Subcutaneous abdominal adipose tissue (tissue), 5 donors: ENCODE measurements around the gene VPS37C.
A peak's percentile ranks its signal among the peaks of the same experiment; 100 is the strongest.

ENCODE experiments used
- H3K27ac ChIP-seq: one replicate; pipeline ENCODE4 v1.7.0; 2013; ENCODE audit warnings: low read depth, mild to moderate bottlenecking, inconsistent platforms, low read length, moderate library complexity
- H3K27me3 ChIP-seq, 5 donors: one replicate each; pipeline ENCODE4 v1.7.0; 2013; ENCODE audit warnings: low read length in 5 of 5, inconsistent platforms in 1 of 5; ENCODE audit not compliant: control insufficient read depth in 5 of 5, insufficient read depth in 4 of 5
- H3K36me3 ChIP-seq, 5 donors: one replicate each; pipeline ENCODE4 v1.7.0; 2013; ENCODE audit warnings: low read length in 5 of 5; ENCODE audit not compliant: control insufficient read depth in 5 of 5, insufficient read depth in 5 of 5
- H3K4me1 ChIP-seq, 5 donors: one replicate each; pipeline ENCODE4 v1.7.0; 2013; ENCODE audit warnings: low read length in 5 of 5, mild to moderate bottlenecking in 3 of 5, moderate library complexity in 1 of 5; ENCODE audit not compliant: control insufficient read depth in 5 of 5, insufficient read depth in 5 of 5
- H3K4me3 ChIP-seq, 5 donors: one replicate each; pipeline ENCODE4 v1.7.0; 2013; ENCODE audit warnings: low read length in 5 of 5, low read depth in 1 of 5
- H3K9ac ChIP-seq, 5 donors: one replicate each; pipeline ENCODE4 v1.7.0; 2013; ENCODE audit warnings: low read length in 5 of 5, mild to moderate bottlenecking in 4 of 5, moderate library complexity in 3 of 5
- H3K9me3 ChIP-seq, 5 donors: one replicate each; pipeline ENCODE4 v1.7.0; 2013; ENCODE audit warnings: low read length in 5 of 5; ENCODE audit not compliant: control insufficient read depth in 5 of 5
- donor health status: healthy.
- donor health status: healthy.
- donor health status: healthy.
- donor health status: healthy.
- donor health status: healthy.

VPS37C gene

DNA sequence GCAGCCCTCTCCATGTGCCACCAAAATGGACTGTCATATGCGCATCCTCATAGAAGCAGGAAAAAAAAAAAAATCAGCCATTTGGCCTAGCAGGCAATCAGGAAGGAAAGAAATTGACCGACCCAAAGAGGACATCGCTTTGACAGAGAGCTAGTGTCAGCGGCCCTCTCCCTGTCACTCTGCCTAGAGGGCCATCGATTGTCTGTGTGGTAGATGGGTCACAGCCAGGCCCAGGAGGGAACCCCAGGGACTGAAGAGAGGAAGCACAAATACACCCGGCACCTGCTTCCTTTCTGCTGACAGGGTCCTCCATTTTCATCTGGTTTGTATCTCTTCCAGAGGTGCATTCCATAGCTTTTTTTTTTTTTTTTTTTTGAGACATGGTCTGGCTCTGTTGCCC, 21.8 kb downstream of the VPS37C start:
- Histone ChIP-seq H3K4me3 (no peak overlapping the region), H3K9ac (no peak overlapping the region), H3K36me3 (peaks cover 0 to 28% (median 19%) of the 10 kb centered on the region in 5 donors), H3K9me3 (no peaks in the 10 kb centered on the region), H3K27me3 (no peaks in the 10 kb centered on the region), H3K27ac (no peak overlapping the region), H3K4me1 (peaks cover 2 to 27% (median 24%) of the 10 kb centered on the region in 5 donors)

GRCh38 chr11:61138935-61139334, 22.3 kb downstream of the VPS37C start:
- no peak overlapping the region for H3K4me3 ChIP-seq
- no peak overlapping the region for H3K27ac ChIP-seq
- H3K4me1 ChIP-seq: peaks cover 2 to 27% (median 24%) of the 10 kb centered on the region in 5 donors
- H3K9me3 ChIP-seq: no peaks in the 10 kb centered on the region
- H3K36me3 ChIP-seq: peaks cover 0 to 33% (median 23%) of the 10 kb centered on the region in 5 donors
- H3K27me3 ChIP-seq: no peaks in the 10 kb centered on the region
- H3K9ac ChIP-seq: peak overlapping the region in 1 of 5 donors; percentile 44

DNA sequence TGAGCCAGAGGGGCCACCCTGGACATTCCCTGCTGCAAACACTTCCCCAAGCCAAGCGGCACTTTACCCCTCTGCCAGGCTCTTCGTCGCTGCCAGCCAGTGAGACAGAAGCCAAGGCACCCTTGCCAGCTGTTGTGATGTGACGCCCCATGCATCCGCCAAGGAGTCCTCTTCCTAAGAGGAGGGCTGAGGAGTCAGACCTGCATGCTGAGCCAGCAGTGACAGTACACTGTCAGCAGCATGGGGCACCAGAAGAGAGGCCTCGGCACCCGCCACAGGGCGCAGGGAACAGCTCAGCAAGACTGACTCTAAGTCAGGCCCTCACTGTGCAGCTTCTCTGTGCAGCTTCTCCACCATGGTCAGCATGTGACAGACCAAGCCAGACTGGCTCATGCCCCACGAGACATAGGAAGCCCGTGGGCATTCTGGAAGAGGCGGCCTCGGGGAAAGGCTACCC, 26.4 kb downstream of the VPS37C start:
- no peaks in the 10 kb centered on the region for H3K9me3 ChIP-seq
- H3K4me3 ChIP-seq: no peak overlapping the region
- no peaks in the 10 kb centered on the region for H3K27me3 ChIP-seq
- H3K36me3 ChIP-seq: peaks cover 0 to 63% (median 45%) of the 10 kb centered on the region in 5 donors
- peaks cover 2 to 24% (median 19%) of the 10 kb centered on the region in 5 donors for H3K4me1 ChIP-seq
- no peak overlapping the region for H3K9ac ChIP-seq
- H3K27ac ChIP-seq: no peak overlapping the region

- no peak overlapping the region for H3K4me3 ChIP-seq
- no peaks in the 10 kb centered on the region for H3K9me3 ChIP-seq
- peaks cover 0 to 63% (median 45%) of the 10 kb centered on the region in 5 donors for H3K36me3 ChIP-seq
- peaks cover 0 to 18% (median 16%) of the 10 kb centered on the region in 5 donors for H3K4me1 ChIP-seq
- H3K27ac ChIP-seq: no peak overlapping the region
- H3K27me3 ChIP-seq: no peaks in the 10 kb centered on the region
- H3K9ac ChIP-seq: no peak overlapping the region
Measured at GRCh38 chr11:61133956-61134662, 27.1 kb downstream of the VPS37C start.

- Histone ChIP-seq H3K9me3 (no peaks in the 10 kb centered on the region), H3K27ac (no peak overlapping the region), H3K27me3 (no peaks in the 10 kb centered on the region), H3K9ac (no peak overlapping the region), H3K4me1 (peaks cover 0 to 12% (median 9%) of the 10 kb centered on the region in 5 donors), H3K36me3 (peaks cover 0 to 64% (median 46%) of the 10 kb centered on the region in 5 donors), H3K4me3 (no peak overlapping the region)
Measured at GRCh38 chr11:61133145-61133544, 28.1 kb downstream of the VPS37C start.

GRCh38 chr11:61132646-61133045, 28.6 kb downstream of the VPS37C start:
- Histone ChIP-seq H3K4me1 (peaks cover 0 to 12% (median 9%) of the 10 kb centered on the region in 5 donors), H3K9me3 (no peaks in the 10 kb centered on the region), H3K27me3 (no peaks in the 10 kb centered on the region), H3K27ac (no peak overlapping the region), H3K9ac (no peak overlapping the region), H3K4me3 (no peak overlapping the region), H3K36me3 (peaks cover 0 to 59% (median 44%) of the 10 kb centered on the region in 5 donors)

- no peak overlapping the region for H3K9ac ChIP-seq
- no peak overlapping the region for H3K27ac ChIP-seq
- H3K9me3 ChIP-seq: no peaks in the 10 kb centered on the region
Measured at GRCh38 chr11:61131998-61132555, 29.1 kb downstream of the VPS37C start.

DNA sequence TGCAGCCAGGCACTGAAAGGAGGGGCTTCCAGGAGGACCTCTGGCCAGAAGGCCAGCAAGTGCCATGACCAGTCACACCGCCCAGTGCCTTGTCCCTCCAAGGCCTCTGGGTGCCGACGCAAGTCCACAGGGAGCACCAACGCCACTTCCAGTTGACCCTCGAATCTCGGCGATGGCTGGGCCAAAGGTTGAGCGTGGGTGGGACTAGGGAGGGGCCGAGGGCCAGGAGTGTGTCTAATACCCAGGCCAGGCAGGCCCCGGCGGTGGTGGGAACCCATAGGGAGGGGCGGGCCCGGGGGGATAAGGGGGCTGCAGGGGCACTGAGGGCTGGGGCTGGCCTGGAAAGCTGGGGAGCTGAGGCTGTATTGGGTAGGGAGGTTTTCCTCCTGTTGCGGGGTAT, 29.6 kb downstream of the VPS37C start:
- Histone ChIP-seq H3K9ac (no peak overlapping the region), H3K27ac (no peak overlapping the region), H3K4me3 (no peak overlapping the region), H3K27me3 (no peaks in the 10 kb centered on the region), H3K4me1 (peaks cover 0 to 13% (median 10%) of the 10 kb centered on the region in 5 donors), H3K36me3 (peaks cover 0 to 51% (median 37%) of the 10 kb centered on the region in 5 donors), H3K9me3 (no peaks in the 10 kb centered on the region)

More at GRCh38 chr11:61131998-61132555, 29.1 kb downstream of the VPS37C start:
- Histone ChIP-seq H3K4me1 (peaks cover 0 to 12% (median 9%) of the 10 kb centered on the region in 5 donors), H3K27me3 (no peaks in the 10 kb centered on the region), H3K36me3 (peaks cover 0 to 53% (median 39%) of the 10 kb centered on the region in 5 donors), H3K4me3 (no peak overlapping the region)

DNA sequence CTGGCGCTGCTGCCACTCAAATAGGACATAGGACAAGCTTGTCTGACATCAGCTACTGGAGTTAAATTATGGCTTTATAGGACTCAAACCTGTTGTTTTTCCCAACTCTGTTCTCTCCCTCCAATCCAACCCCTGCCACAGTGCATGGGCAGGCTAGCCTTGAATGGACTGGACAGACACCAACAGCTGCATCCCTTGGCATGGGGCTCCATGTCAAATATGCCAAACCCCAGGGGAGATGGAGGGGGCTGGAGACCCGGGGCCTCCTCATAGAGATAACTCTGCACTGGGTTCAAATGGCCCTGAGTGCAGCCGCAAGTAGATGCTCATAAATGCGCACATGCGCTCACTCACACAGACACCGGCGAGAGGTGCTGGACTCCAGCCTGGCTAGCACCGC, 30.0 kb downstream of the VPS37C start:
- Histone ChIP-seq H3K4me1 (peaks cover 0 to 17% (median 14%) of the 10 kb centered on the region in 5 donors), H3K27me3 (no peaks in the 10 kb centered on the region), H3K36me3 (peaks cover 0 to 51% (median 37%) of the 10 kb centered on the region in 5 donors), H3K27ac (no peak overlapping the region), H3K9me3 (no peaks in the 10 kb centered on the region), H3K4me3 (no peak overlapping the region), H3K9ac (no peak overlapping the region)
